RKO (cell line): Measurements from ENCODE around the gene C3AR1.
A peak's percentile ranks its signal among the peaks of the same experiment; 100 is the strongest.
"Not testable (repeated sequence)": the region's sequence is repeated elsewhere in the genome, so short reads cannot be mapped to it uniquely, and the experiment has no call there.

Experiments used
- DNase-seq: peaks from one replicate; pipeline ENCODE4 v3.0.0-alpha.2; 2016; ENCODE audit warnings: low spot score

Gene C3AR1

GRCh38 chr12:8065991-8066594 is at the start of gene C3AR1:
C3AR1 (minus strand) TSS chr12:8066359; CDS start chr12:8060185, 6,174 bp downstream.
- DNase-seq, result peak; percentile 77

- DNase-seq, result not testable (repeated sequence)
Measured at GRCh38 chr12:8113117-8113516, 47.0 kb upstream of the C3AR1 start.

- peak; percentile 86 for DNase-seq
Measured at GRCh38 chr12:8108808-8109398, 42.7 kb upstream of the C3AR1 start.

- DNase-seq, result no peak
Measured at GRCh38 chr12:8099235-8099634, 33.1 kb upstream of the C3AR1 start.

DNA sequence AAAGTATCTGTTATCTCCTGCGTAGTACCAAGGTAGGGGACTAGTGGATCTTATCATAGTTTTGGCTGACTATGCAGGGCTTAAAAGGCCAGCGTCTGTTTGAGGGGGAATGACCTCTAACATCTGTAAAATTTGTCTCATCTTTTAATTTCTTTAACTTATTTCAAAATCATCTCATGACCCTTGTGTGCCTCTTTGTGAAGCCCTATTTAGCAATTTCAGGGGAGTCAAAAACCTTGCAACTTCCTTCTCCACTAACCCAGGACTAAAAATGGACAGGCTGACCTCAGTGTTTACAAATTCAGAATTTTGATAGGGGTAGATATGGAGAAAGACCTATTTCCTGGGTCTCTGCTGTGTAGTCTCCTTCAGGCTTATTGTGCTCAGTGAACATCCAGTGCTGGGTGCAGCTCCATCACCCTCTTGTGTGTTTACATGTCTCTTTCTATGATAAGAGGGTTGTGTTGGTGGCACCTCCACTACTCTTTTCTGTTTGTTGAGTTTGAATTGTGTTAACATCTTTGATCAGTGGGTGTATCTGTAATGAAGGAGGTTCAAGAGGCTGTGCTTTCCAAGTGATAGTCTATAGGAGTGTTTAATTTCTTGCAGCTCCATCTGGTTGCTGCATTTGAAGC is 30.2 kb upstream of the C3AR1 start:
- DNase-seq, result no peak

- no peak for DNase-seq
Measured at GRCh38 chr12:8093291-8093690, 27.1 kb upstream of the C3AR1 start.

DNA sequence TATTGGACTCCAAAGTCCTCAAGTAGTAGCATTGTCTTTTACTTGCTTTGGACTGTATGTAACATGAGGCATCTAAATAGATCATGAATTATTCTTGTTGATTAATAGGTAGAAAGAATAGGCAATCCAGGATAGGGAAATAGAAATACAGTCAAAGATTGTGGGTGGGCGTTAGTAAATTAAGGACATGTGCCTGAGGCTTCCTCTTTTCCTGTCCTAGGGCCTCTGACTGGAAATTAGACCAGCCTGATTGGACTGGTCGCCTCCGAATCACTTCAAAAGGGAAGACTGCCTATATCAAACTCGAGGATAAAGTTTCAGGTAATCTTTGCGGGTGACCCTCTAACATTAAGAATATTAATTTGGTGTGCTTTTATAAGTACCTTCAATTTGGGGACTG is 23.6 kb upstream of the C3AR1 start:
- no peak for DNase-seq

GRCh38 chr12:8089277-8089676 is 23.1 kb upstream of the C3AR1 start:
- DNase-seq, result not testable (repeated sequence)

GRCh38 chr12:8088574-8088973 is 22.4 kb upstream of the C3AR1 start:
- DNase-seq, result no peak

DNA sequence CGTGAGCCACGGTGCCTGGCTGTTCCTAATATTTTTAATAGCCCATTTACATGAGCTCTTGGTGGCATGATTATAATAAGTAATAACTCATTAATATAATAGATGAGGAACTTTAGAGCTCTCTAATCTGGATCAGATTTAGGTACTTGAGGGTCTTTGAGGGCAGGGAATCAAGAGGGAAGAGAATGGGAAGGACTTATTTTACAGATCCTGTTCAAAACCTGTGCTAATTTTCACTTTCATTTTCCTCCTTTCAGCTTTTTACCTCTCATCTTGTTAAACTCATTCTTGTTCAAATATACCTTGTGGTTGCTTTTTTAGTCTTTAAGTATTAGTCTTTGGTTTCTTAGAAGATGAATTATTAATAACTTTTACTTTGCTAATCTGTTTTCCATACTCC is 21.5 kb upstream of the C3AR1 start:
- DNase-seq, result no peak

DNA sequence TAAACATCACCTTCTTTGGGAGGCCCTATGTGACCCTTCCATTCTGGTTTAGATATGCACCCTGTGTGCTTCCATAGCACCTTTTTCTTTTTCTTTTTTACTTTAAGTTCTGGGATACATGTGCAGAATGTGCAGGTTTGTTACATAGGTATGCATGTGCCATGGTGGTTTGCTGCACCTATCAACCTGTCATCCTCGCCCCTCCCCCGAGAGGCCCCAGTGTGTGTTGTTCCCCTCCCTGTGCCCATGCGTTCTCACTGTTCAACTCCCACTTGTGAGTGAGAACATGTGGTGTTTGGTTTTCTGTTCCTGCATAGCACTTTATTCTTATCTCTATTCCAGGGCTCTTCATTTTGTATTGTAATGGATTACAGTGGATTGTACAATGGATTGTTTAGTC is 18.2 kb upstream of the C3AR1 start:
- not testable (repeated sequence) for DNase-seq

- peak; percentile 23 for DNase-seq
Measured at GRCh38 chr12:8082808-8083100, 16.6 kb upstream of the C3AR1 start.

DNA sequence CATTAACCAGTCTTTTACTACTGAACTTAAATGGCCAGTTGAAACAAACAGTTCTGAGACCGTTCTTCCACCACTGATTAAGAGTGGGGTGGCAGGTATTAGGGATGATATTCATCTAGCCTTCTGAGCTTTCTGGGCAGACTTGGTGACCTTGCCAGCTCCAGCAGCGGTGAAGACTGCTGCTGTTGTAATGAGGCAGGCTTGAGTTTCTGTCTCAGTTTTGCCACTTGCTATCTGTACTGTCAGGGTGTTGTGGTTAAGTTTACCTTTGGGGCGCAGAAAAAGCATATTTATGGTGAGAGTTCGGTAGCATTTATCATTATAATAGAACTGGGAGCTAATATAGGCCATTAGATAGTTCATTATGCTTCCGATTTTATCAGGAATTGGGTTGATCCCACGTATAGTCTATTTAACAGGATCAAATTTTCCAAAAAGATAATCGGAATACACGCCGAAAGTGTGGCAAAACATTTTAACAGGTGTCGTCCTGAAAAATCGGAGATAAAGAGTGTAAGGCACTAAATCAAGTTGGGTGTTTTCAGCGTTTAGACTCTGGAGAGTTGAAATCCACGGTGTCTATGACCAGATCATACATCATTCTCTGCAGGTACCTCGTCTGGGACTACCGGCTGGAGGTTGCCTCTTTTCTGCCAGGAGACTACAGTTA is 15.2 kb upstream of the C3AR1 start:
- DNase-seq, result peak; percentile 34

- DNase-seq, result no peak
Measured at GRCh38 chr12:8080120-8080519, 14.0 kb upstream of the C3AR1 start.

DNA sequence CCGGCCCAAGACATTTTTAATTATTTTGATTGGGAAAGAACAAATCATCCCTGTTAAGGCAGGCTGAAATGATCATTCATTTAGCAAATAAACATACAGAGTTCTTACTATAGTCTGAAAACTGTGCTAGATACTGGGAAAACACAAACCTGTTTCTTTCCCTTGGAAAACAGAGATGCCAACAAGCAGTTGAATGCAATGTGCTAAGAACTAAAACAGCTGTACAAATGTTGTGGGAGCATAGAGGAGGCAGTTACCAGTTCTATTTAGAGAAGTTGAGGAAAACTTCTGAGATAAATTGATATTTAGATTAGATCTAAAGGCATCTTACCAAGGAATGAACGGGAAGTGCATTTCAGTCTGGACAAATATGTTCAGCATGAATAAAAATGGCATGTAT is 12.8 kb upstream of the C3AR1 start:
- DNase-seq, result no peak

GRCh38 chr12:8078398-8078797 is 12.2 kb upstream of the C3AR1 start:
- DNase-seq, result peak; percentile 81

DNA sequence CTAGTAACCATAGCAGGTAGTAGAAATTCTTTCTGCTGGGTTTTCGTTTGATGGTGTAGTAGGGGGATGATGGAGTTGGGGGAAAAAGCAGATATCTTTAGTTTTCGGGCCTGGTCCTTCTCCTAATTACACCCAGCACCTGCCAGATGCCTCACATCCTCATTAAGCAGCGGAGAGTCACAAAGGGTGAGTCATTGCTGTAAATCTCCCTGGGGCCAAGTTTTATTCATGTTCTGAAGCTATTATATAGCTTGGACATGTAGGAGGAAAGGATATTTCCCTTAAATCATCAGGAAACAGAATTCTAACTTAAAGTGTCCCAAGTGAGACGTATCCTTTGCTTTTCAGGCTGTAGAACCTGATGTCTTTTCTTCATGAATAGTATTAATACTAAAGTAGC is 11.0 kb upstream of the C3AR1 start:
- DNase-seq, result peak; percentile 85

DNA sequence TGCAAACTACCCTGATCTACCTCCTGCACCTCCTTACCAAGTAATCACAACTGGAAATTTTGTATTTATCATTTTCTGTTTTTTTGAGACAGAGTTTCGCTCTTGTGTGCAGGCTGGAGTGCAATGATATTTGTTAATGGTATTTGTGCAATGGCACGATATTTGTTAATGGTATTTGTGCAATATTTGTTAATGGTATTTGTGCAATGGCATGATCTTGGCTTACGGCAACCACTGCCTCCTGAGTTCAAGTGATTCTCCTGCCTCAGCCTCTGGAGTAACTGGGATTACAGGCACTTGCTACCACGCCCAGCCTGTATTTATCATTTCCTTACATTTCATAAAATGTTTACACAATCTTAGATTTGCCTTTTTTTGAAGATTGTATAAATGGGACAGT is 10.2 kb upstream of the C3AR1 start:
- no peak for DNase-seq

GRCh38 chr12:8075935-8076334 is 9.8 kb upstream of the C3AR1 start:
- no peak for DNase-seq

DNA sequence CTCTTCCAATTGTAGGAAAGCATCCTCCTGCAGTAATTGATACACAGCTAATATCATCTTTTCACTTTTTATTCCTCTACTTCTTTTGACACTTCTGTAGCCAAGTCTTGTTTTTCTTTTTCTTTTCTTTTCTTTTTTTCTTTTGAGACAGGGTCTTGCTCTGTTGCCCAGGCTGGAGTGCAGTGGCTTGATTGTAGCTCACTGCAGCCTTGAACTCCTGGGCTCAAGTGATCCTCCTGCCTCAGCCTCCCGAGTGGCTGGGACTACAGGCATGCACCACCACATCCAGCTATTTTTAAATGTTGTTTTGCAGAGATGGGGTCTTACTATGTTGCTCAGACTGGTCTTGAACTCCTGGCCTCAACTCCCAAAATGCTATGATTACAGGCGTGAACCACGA is 5.7 kb upstream of the C3AR1 start:
- not testable (repeated sequence) for DNase-seq

GRCh38 chr12:8069582-8069981 is 3.4 kb upstream of the C3AR1 start:
- no peak for DNase-seq

DNA sequence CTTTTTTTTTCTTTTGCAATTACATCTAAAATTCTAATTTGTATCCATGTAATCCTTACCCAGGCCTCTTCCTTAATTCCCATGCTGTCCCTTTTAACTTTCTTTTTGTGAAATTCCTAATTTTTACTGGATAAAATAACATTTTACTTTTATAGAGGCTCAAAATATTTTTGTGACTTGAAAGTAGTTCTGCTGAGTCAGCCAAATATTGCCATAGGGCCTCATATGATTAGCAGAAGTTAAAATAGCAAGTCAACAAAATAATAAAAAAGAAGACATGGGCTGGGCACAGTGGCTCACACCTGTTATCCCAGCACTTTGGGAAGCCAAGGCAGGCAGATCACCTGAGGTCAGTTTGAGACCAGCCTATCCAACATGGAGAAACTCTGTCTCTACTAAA is 2.0 kb downstream of the C3AR1 start:
- DNase-seq, result no peak

- DNase-seq, result no peak
Measured at GRCh38 chr12:8058506-8058905, 7.7 kb downstream of the C3AR1 start.
